GM19193 (cell line): ENCODE results near the gene PTPN6.

Experiments used
- POLR2A ChIP-seq: IDR thresholded peaks from 4 replicates; pipeline ENCODE4 v1.6.1; 2011; ENCODE audit not compliant: insufficient read depth, insufficient read length; ENCODE audit errors: extremely low read depth

The PTPN6 gene

DNA sequence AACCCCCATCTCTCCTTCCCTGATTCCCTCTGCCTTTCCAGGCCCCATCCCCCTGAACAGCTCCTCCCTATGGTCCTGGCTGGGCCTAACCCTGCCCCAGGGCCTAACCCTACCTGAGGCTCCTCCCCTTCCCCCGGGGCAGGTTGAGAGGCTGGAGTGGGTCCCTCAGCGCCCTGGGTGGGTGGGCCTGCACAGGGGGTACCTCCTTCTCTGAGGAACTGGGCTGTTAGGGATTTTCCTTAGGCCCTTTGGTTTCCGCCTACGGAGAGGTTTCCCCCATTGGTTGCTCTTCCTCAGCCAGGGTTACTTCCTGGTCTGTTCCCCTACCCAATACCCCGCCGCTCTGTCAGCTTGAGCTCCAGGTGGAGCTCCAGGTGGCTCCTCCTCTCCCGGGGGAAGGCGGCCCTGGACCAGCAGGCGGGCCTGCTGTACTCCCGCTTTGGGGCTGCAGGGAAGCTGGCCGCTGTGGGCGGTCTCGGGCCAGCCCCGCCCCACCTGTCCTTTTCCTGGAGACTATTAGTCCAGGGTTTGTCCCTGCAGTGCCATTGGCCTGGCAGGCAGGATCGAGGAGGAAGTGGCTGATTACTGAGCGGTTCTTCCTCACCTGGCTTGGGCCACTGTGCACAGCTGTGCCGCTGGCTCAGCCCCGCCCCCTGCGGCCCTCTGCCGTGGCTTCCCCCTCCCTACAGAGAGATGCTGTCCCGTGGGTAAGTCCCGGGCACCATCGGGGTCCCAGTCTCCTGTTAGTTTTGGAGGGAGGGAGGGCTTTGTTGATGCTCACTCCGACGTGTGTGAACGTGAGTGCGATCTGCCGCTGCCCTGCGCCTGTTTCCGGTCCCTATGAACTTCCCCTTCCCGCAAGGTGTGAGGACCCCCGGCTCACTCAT, 4.9 kb upstream of the PTPN6 start:
- peak; percentile 65 for TF ChIP-seq POLR2A

DNA sequence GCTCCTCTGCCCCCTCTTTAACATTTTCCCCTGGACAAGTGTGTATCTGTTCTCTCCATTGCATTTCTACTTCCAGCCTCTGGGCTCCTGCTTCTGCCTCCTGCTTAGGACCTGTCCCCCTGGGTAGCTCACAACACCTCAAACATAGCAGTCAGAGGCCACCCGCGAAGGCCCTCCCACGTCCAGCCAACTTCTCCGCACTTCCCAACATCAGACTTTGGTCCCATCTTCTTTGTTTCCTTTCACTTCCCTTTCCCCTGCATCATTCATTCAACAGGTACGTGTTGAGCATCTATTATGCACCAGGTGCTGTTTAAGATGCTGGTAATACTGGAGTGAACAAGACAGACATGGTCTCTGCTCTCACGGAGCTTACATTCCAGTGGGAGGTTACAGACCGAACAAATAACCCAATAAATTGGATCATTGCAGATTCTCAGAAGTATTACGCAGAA, 4.2 kb upstream of the PTPN6 start:
- TF ChIP-seq POLR2A, result no peak

DNA sequence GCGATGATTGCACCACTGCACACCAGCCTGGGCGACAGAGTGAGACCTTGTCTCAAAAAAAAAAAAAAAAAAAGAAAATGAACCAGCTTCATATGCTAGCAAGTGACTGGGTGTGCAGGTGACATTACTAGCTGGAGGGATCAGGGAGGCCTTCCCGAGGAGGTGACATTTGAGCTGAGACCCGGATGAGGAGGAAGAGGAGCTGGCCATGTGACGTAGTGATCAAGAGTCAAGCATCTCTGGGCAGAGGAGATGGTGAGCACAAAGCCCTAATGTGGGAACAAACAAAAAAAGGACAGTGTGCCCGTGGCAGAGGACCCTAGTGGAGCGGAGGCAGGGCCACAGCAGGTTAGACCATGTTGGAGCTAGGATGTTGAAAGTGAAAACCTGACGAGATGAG, 3.5 kb upstream of the PTPN6 start:
- TF ChIP-seq POLR2A, result peak; percentile 14

DNA sequence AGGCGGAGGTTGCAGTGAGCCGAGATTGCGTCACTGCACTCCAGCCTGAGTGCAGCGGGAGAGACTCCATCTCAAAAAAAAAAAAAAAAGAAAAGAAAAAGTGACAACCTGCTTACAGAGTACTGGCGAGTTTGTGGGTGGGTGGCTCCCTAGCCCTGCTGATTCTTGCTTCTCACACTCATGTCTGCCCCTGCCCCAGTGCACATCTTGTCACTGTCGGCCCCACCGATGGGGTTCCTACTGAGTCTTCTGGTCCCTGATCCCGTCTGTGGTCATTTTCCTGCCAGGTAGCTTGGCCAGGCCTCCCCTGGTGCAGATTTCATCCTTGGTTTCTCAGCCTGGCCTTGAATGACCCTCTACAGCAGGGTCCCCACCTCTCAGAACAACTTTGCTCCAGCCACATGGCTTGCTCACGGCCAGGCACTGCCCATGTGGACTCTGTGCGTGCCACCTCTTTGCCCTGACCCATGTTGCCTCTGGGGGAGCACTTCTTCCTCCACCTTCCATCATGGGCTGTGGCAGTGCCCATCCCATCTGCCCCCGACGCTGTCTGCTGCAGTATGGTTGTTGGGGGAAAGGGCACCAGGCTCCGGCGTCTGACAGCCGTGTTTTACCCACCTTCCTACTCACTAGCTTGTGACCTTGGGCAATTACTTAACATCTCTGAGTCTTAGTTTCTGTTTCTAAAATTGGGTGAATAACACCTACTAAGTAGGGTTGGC, 2.1 kb upstream of the PTPN6 start:
- TF ChIP-seq POLR2A, result peak; percentile 25

DNA sequence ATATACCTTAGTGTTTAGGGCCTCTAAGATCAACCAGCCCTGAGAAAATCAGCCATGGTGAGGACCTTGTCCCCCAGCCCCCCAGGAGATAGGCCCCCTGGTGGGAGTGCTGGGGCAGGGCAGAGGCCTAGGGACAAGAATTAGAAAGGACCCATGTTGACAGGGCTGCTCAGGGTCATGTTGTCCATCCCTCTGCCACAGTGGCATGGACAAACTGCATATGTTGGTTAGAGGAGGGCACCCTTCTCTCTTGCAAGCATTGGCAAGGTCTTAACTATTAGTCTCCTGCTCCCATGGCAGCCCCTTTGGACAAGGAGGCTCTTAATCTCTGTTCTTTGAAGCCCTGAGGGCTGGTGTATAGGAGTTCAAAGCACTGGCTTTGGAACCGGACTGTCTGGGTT, 755 bp upstream of the PTPN6 start:
- TF ChIP-seq POLR2A, result no peak

DNA sequence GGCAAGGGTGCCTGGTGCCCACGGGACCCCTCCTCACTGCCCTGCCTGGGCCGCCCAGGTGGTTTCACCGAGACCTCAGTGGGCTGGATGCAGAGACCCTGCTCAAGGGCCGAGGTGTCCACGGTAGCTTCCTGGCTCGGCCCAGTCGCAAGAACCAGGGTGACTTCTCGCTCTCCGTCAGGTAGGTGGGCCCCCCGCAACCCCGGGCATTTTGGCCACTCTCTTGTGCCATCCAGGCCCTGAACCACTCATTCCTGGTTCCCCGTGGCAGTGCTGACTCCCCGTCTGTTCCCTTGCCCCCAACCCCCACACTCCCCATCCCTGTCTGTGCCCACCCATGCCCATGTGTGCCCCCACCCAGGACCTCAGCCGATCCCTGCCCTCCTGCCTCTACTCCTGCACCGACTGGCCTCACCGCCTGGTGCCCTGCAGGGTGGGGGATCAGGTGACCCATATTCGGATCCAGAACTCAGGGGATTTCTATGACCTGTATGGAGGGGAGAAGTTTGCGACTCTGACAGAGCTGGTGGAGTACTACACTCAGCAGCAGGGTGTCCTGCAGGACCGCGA, 480 bp downstream of the PTPN6 start:
- TF ChIP-seq POLR2A, result no peak

DNA sequence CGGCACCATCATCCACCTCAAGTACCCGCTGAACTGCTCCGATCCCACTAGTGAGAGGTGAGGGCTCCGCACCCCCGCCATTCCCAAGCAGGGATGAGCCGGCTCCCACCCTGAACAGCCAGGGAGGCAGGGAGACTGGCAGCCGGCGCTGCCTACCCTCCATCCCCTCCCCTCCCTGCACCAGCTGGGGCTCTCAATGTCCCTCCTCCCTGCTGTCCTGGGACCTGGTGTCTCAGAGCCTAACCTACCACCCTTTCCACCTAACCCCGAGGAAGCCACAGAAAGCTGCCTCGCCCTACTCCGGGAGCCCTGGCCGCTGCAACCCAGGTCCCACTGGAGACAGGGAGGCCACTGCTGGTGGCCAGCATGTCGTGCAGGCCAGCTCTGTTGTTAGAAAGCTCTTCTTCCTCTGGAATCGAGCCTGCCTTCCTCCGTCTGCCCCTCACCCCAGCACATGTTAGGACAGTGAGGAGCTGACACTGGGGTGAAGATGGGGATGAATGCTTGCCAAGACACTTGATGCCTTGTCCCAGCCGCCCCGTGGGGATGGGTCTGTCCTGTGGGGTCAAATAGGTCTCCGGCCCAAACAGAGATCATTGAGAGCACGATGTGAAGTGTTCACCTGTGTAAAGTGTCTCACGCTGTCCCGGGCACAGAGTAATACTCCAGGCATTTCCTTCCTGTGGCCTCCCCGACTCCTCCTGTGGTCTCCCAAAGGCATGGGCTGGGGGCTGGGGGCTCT, 1.1 kb downstream of the PTPN6 start:
- peak; percentile 39 for TF ChIP-seq POLR2A

DNA sequence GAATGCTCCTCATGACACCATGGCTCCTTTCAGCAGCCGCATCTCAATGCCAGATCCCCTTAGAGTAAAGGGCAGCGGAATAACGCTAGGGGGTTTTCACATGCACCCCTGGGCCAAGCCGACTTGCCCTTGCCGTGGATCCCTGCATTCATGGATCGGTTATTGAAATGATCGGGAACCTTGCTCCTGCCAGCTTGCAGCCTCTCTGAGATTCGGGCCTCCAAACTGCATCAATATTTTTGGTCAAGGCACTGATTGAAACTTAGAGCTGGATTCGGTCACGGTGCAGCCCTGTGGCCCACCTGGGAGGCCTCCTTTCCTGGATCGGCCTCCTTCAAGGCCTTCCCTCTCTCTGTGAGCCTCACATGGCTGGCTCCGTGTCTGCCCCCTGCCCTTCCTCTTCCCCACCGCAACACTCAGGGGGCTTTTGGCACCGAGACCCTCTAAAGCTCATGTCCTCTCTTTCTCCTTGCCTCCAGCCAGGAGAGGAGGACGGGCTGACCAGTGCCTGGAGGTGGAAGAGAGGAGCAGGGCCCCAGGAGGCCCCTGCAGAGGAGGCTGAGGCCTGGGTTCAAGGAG, 1.8 kb downstream of the PTPN6 start:
- no peak for TF ChIP-seq POLR2A

DNA sequence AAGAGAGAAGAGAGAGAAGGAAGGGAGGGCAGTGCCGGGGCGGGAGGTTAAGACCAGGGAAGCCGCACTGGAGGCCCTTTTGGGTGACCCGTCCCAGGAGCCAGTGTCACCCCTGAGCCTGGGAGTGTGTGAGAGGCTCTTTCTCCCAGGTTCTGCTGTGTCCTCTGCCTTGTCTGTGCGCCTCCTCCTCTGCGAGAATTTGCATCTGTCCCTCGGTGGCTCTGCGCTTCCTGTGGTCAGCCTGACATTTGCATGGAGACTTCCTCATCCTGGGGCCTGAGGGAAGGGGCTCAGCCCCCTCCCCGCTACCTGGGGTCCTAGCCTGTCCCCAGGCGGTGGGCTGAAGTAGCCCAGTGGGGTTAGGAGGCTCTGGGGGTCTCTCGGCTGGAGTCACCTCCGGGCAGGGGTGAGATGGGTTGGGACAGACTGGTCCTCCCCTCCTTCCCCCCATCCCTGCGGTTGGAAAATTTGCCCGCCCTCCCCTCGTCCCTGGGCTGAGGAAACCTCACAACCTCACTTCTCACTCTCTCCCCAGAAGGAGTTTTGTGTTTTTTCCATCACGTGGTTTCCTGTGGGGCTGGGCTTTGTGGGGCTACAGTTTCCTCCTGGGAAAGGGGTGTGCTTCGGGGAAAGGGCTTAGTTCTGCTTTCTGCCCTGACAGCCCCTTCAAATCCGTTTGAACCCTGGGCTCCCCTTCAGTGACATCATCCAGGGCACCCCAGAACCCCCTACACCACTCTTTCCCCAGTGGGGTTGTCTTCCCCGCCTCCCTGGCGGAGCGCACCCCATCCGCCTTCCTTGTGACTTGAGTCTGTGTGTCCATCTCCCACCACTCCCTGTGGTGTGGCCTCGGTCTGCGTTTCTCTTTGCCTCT, 2.5 kb downstream of the PTPN6 start:
- peak; percentile 99 for TF ChIP-seq POLR2A

DNA sequence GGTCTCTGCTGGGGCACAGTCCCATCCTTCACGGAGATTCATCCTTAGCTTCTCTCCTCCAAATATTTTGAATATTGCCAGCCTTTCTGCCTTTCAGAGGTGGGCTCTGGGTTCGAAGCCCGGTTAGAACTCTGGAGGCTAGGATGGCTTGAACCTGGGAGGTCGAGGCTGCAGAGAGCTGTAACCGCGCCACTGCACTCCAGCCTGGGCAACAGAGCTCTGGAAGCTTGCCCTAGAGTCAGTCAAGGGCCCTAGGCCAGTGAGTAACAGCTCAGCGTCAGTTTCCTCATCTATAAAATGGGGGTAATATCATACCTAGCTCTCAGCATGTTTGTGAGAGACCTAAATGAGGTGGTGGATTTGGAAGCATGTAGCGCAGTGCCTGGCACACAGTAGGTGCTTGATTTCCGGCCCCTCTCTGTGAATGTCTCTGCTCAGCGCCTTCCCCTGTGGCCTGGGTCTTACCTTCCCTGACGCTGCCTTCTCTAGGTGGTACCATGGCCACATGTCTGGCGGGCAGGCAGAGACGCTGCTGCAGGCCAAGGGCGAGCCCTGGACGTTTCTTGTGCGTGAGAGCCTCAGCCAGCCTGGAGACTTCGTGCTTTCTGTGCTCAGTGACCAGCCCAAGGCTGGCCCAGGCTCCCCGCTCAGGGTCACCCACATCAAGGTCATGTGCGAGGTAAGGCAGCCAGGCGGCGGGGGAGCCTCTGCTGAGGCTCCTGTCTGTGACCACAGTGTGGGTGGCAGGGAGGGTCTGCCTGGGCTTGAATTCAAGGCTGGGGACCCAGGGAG, 3.4 kb downstream of the PTPN6 start:
- peak; percentile 27 for TF ChIP-seq POLR2A

DNA sequence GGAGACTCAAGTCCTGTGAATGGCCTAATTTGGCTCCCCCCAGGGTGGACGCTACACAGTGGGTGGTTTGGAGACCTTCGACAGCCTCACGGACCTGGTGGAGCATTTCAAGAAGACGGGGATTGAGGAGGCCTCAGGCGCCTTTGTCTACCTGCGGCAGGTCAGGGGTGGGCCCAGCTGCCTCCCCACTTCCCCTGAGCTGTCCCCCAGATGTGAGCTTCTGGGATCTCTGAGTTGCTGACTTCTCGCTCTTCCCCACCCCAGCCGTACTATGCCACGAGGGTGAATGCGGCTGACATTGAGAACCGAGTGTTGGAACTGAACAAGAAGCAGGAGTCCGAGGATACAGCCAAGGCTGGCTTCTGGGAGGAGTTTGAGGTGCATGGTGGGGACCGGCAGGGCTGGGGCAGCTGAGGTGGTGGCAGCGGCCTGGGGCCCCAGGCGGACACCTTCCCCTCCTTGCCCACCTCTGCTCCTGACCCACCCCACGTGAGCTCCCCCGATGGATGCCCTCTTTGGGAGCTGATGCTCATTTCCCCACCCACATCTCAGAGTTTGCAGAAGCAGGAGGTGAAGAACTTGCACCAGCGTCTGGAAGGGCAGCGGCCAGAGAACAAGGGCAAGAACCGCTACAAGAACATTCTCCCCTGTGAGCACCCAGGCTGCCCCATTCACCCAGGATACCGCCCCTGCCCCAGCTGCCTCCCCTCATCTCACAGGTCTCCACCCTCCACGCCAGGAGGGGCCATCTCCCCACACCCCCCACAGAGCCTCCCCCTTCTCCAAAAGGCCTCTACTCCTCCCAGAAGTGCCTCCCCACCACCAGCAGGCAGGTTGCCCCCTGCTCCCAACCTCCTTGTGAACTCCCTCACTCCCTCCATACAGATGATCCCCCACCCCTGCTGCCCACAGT, 4.2 kb downstream of the PTPN6 start:
- peak; percentile 6 for TF ChIP-seq POLR2A
